KG1 (cell line): Measurements from ENCODE around the gene LKAAEAR1.

ENCODE experiments used
- DNase-seq: peaks from one replicate; lab custom pipeline; 2025; lab: John Stamatoyannopoulos, UW

LKAAEAR1 gene

GRCh38 chr20:64065062-64065973 lies 18.9 kb downstream of the LKAAEAR1 start:
- DNase-seq: no peak

DNA sequence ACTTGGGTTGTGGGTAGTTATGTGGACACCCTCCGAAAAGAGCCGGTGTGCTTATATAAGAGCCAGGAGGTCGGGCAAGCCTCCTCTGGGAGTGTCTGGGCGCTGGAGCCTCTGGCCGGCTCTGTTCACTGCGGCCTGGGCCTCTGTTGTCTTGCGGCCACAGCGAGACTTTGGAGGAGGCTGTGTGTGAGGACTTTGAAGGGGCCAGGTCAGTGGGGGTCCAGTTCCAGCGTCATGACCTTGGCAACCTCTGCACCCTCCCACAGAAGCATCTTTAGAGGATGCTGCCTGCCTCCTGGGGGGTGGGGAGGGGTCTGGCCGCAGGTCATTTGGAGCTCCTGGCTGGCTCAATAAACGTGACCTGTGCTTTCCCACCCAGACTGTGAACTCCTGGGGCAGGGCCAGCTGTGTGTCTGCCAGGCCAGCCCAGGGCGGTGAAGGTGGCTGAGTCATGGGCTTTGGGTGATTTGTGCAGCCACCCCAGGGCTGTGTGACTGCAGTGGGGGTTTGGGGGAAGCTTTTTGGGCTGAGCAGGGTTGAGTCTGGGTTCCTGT lies 20.0 kb downstream of the LKAAEAR1 start:
- no peak for DNase-seq

DNA sequence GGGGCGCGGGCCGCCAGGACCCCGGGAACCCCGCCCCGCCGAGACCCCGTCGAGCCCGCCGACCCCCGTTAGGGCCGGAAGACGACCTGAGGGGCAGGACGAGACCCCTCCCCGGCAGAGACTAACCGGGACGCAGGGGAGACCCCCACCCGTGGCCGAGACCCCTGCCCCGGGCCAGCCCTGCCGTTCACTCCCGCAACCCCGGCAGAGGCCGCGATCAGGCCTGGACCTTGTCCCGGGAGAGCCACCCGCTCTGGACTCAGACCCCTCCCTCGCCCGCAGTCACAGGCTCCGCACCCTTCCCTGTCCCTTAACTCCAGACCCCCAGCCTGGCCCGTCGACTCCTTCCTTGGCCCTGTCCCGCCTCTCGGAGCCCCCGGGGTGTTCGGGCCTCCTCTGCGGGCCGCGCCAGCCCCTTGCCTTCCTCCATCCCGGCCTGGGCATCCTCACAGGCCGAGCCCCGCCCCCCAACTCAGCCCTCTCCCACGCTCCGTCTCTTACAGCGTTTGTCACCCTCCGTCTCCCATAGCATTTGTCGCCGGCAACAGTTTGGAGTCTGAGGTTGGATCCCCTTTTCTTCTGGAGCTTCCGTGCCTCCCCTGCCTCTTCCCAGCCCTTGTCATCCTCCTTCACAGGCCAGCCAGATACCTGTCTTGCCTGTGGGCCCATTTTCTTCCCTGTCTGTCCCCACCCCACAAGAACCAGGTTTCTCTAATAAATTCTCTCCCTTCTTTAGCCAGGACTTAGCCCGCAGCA lies 20.6 kb downstream of the LKAAEAR1 start:
- no peak for DNase-seq

DNA sequence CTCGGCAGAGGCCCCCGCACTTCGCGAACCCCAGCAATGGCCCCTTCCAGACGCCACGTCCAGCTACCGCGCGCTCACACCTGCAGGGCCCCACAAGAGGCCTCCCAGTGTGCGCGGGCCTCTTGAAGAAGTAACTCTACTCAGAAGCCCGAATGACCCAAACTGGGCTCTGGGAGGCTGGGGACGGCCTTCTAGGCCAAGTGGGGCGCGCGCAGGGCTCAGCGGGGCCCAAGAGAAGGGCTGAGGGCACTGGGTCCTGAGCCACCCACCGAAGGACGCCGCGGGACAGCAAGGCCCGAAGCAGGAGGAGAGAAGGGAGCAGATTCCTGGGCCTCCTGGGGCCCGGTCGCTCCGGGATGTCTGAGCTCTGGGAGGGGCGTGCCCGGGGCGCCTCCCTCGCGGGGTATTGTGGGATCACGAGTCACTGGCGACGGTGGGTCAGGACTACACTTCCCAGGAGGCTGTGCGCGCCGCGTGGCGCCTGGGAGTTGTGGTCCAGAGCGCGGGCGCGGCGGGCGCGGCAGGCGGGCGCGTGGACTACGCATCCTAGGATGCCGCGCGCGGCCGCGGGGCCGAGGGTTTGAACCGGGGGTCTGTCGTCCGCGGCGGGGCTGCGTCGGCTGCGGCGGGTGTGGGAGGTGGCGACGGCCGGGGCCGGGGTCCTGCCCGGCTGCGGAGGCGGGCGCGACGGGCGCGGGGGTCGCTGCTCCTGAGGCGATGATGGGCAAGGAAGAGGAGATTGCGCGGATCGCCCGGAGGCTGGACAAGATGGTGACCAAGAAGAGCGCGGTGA lies 21.4 kb downstream of the LKAAEAR1 start, which contains the start of gene TCEA2:
TSS of gene TCEA2 (plus strand) at position 603 of the 793 bp plus-strand sequence. CDS start at position 718, 115 bp downstream.
- peak; percentile 84 for DNase-seq

- DNase-seq: no peak
Measured at GRCh38 chr20:64062276-64062595, 22.0 kb downstream of the LKAAEAR1 start.

- DNase-seq: no peak
Measured at GRCh38 chr20:64058536-64058935, 25.7 kb downstream of the LKAAEAR1 start.

- DNase-seq: no peak
Measured at GRCh38 chr20:64057628-64058498, 26.3 kb downstream of the LKAAEAR1 start.

DNA sequence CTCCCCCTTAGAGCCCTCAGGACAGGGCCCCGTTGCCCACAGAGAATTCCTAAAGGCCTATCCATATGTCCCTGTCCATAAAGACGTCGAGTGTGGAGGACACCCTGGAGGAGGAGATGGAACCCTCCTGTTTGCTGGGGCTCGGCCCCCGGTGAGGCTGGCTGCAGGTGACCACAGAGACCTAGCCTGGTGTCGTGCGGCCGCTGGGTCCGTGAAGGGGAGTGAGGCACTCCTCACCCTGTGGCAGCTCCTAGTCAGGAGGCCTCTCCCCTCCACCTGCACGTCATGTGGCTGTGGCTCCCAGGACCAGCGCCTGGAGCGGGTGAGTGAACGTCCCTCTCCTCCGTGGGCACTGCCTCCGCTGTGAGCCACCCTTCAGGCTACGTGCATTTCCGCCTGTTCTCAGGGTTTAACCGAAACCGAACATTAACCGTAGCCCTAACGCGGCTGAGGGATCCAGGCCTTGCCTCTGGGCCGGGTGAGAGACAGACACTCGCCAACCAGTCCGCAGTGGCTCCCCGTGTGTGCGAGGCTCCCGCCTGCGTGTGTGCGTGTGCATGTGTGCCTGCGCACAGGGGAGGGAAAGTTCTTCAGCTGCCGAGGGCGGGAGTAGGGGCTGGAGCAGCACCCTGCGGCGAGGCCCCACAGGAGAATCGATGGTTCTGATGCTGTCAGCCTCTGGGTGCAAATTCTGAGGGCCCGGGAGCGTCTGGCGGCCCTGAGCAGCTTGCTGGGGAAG lies 27.1 kb downstream of the LKAAEAR1 start:
- DNase-seq: no peak

DNA sequence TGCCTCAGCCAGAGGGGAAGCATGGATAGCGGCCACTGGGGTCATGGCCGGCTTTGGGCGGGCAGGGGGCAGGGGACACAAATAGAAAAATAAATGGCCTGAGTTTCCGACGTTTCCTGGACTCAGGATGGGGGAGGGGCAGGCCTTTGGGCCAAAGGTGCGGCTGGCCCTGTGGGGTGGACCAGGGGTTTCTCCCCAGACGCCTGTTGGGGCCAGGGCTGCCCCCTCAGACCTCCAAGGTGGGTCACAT lies 27.6 kb downstream of the LKAAEAR1 start:
- DNase-seq: no peak

GRCh38 chr20:64055893-64056638 lies 28.1 kb downstream of the LKAAEAR1 start:
- DNase-seq: no peak

- no peak for DNase-seq
Measured at GRCh38 chr20:64055396-64055892, 28.8 kb downstream of the LKAAEAR1 start.

GRCh38 chr20:64053841-64054661 lies 30.1 kb downstream of the LKAAEAR1 start:
- DNase-seq: no peak

- no peak for DNase-seq
Measured at GRCh38 chr20:64052987-64053840, 31.0 kb downstream of the LKAAEAR1 start.

DNA sequence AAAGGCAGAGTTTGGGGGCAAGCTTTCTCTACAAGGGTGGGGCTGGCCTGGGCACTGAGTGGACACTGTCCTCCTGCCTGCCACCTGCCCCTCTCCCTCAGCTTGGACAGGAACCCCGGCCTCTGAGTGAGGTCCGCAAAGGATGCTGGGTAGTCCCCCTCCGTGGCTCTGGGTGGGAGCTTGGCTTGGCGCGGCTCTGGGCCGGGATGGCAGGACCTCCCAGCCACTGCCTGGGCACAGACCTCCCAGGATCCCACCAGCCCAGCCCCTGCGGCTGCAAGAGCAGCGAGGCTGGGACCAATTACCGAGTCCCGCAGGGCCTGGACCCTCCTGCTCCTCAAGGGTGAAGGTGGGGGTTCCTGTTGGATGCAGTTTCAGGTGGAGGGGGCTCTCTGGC lies 31.9 kb downstream of the LKAAEAR1 start:
- DNase-seq: no peak

DNA sequence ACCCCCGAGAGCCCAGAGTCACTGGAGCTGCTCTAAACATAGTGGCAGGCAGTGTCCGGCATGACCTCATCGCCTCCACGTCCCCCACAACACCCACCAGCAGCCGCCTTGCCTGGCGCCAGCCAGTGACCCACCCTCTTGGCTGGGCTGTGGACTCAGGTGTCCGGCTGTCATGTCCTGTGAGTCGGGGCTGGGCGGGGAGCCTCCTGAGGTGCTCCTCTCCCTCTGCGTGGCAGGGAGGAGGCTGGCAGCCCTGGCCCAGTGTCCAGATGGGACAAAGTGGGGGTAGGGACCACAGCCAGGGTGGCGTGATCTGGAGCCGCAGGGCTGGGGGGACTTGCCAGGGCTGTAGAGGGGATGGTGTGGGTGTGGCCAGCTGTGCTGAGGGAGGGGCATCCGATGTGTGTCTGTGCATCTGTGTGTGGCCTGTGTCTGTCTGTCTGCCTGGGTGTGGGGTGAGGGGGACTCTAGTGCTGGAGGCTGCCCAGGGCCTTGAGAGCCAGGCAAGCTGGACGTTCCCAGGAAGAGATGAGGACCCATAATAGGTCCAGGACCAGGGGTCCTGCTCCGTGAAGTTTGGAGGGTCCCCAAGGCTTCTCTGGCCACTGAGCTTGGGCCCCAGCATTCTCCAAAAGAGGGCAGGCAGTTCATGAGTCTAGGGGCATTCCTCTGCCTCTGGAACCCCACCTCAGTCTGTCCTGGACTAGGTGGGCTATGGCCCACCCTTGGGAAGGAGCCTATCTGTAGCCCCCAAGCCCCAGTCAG lies 32.5 kb downstream of the LKAAEAR1 start:
- no peak for DNase-seq

GRCh38 chr20:64051033-64051452 lies 33.2 kb downstream of the LKAAEAR1 start:
- DNase-seq: no peak
